DMS53 (cell line): ENCODE results near the gene SARDH.

Source experiments
- DNase-seq: peaks from one replicate; lab custom pipeline; 2025; lab: John Stamatoyannopoulos, UW

Gene SARDH

DNA sequence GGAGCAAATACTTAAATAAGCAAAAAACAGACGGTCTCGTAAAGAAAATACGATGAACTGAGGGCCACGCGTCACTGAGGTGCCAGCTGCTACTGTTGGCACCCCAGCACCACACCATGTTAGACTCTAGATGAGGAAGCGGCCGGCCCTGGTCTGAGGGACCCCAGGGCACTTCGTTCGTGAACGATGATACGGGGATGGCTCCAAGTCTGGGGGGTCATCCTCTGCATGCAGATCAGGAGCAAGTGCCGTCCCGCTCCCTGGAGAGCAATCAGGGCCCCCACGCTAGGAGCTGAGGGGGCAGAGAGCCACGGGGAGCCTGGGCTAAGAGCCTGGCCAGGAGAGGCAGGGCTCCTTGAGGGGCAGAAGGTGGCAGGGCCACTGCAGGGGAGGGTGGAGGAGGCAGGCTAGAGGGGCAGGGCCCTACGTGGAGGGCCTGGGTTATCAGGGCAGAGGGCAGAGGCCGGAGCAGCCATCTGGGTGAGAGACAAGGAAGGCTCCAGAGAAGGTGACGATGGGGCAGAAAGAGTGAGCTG is 24.1 kb downstream of the SARDH start:
- DNase-seq, result no peak

DNA sequence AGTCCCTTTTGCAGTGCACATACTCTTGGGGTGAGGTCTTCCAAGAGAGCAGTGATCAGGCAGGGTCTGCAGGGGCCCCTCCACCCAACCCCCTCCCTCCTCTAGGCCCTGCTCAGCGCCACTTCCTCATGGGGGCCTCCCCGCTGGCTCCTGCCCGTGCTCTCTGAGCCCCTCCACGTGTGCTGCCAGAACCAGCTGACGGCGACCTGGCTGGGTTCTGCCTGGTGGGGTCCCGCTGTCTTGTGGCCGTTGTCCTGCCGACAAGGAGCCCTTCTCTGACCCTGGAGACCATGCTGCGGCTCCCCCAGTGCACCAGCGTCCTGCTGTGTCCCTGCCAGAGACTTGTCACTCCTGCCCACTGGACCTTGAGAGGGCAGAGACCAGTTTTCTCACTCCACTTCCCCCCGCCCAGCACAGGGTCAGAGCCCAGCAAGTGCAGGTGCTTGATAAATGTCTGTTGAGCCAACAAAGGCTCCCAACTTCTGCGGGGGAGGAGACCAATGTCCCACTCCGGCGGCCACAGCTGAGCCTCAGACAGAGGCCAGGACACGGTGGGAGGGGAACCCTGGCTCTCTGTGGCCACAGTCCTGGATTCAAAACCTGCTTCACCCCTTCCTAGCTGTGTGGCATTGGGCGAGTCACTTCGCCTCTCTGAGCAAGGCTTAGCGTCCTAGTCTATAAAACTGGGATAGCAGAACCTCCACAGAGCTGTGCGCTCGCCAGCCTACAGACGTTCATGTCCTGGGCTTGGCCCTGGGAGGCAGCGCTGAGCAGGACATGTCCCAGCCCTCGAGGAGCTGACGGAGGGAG is 24.8 kb downstream of the SARDH start:
- DNase-seq, result no peak

DNA sequence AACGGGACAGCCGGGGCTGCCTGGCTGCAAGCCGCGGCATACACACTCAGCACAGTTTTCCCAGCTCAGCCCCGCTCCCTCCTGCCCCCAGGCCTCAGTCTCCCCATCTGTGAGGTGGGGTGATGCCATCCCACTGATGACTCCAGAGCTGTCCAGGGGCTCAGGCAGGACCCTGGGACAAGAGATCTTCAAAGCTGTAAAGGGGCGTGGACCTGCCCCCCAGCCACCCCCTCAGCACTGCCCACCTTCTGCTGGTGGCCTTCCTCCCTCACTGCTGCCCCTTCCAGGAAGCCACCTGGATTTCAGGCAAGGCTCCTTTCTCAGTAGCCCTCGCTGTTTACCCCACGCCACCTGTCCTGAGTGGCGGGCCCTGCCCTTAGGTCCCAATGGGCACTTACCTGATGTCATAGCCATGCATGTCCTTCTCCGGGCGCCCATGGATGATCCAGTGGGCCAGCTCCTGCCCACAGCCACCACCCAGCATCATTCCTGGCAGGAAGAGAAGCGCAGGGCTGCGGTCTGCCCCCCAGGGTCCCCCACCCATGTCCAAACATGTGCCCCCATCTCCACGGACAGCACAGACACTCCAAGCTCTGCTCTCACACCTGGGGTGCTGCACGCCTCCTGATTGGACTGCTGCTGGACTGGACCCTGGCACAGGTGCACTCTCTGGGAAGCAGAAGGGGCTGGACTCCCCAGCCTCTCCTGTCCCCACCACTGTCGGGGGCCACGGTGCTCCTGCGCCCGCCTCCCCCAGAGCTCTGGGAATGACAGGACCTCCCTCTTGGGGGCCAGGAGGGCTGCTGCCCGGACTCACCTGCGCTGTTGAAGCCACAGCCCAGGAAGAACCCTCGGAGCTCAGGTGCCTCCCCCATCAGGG is 25.7 kb downstream of the SARDH start:
- DNase-seq, result no peak

DNA sequence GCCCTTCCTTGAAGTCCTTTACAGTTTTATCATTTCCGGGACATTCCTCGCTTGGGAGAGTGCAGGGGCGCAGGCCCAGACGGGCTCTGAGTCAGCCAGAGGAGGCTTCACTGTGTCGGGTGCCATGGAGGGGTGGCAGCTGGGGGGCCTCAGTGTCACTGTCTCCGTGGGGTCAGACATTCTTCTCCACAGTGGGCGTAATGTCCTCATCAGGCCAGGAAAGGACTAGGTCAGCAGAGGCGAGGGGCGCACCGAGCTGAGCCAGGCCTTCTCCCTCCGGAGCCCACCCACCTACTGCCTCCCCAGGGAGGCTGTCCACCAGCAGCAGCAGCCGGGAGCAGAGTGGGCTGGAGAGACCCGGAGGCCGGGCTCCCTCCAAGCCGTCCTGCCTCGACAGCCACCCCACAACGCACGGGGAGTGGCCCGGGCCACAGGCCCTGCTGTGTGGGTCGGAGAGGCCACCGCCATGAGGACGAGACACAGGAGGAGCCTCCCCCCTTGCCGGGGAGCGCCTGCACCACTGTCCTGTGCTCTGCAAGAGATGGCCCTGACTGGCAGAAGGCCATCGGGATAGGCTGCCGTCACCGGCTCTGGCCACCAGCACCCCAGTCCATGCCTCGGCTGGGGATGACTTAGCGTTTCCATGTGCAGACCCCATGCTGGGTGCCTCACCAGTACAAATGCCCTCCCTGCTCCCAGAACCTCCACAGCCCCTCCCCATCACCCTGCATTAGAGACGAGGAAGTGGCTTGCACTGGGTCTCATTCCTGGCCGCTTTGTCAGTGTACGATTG is 26.5 kb downstream of the SARDH start:
- no peak for DNase-seq

DNA sequence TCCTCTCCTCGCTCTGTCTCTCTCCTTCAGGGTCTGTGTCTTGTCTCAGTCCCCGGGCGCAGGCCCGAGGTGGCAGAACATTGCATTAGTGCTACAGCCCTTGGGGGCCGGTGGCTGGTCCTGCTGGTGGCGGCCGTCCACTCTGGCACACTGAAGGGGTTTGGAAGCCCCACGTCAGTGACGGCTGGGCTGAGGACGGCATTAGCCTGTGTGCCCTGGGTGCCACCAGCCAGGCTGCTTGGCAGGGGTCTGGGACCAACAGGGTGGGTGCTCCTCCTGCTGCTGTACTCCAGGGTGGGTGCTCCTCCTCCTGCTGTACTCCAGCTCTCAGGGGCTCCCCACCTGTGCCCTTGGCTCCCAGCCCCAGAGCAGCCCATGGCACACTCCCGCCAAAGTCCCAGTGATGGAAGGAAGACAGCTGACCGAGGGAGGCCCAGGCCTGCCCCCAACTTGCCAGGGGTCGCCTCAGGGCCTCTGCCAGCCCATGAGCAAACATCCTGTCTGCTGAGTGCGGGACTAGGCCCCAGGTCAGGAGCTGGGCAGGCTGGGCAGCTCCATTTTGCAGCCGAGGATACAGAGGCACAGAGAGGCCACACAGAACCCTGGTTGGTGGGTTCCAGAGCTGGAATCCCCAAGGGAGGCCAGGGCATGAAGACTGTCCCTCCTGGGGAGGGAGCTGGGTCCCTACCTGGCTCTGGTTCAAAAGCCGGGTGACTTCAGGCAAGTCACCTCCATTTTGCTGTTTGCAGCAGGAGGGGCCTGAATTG is 27.3 kb downstream of the SARDH start:
- DNase-seq, result no peak

DNA sequence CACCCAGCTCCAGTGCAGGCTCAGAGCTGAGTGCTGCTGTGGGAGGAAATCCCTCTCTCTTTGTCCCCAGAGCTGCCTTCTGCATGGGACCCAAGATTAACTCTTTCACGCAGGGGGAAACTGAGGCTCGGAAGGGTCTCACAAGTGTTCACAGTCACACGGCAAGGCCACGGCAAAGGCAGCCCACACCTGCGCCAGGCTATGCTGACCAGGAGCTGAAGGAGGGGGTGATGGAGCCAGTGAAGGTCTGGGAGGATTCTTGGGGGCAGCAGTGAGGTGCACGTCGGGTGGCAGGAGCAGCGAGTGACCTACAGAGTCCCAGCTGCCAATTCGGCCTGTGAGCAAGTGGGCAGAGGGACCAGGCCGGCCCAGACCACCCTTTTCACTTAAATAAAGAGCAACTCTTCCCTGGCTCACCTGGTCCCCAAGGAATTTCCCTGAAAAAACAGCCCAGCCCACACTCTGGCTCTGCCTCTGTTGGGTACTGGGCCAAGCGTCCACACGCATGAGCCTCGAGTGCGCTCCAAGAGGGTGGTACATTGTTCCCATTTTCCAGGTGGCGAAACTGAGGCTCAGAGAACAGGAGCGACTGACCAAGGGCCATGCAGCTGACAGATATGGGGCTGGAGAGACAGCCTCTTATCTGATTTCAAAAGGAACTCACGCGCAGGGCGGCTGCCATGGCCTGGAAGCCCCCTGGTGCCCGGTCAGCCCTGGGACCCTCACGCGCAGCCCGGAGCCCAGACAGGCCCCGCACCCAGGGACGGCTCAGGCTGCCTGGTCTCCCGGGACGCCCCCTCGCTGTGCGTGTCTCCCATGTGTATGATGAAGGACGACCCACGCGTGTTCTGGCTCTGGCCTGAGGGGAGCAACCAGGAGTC is 28.2 kb downstream of the SARDH start:
- DNase-seq, result no peak

DNA sequence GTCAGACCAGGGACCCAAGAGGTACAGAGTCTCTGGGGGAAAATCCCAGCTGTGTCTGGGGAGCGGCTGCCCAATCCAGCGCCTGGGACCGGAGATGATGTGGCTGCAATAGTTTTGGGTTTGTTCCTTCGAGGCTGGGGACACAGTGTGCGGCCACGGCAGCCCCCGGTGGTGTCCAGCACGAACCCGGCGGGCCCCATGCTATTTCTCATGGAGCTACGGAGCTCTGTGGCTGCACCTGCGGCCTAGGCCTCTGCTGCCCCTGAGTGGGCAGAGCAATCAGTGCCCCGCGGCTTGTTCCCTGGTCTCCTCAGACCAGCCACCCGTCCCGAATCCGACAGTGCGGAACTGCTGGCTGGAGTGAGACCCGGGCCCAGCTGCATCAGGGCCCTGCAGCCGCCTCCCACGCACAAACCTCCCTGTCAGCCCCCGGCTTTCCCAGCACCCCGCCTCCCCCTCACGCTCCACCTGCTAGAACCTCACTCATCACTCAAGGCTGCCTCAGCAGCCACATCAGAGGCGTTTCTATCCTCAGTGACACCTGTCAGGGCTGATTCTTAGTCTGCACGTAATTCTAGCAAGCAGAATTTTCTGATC is 29.0 kb downstream of the SARDH start:
- peak; percentile 88 for DNase-seq

DNA sequence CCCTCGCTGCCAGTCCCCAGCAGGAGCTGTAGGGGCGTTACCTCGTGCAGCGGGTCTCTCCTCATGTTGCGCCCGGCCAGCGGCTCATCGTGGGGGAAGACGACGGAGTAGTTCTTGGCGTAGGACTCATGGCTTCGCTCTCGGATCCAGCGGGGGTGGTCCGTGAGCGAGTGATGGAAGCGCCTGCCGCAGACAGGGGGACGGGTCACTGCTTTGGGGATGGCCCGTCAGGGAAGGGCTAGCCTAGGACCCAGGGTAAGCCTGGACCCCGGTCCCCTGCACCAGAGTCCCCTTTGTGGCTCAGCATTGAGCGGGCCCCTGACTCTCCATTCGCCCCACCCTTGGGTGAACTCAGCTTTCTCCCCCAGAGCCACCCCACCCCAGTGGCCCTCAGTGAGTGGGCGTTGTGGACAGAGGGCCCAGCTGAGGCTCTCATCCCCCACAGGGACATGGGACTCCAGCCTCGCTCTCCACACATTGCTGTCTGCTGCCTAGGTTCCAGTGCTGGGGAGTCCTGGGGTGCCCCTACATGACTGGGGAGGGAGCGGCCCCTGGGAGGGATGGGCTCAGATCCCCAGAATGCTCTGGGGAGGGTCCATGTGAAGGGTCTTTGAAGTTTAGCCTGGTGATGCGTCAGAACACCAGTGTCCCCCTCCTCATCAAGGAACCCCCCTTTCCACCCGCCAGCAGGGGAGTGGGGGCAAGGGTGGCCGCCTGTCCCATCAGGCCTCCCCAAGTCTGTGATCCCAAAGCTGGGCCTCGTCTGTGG is 29.7 kb downstream of the SARDH start:
- DNase-seq, result no peak

DNA sequence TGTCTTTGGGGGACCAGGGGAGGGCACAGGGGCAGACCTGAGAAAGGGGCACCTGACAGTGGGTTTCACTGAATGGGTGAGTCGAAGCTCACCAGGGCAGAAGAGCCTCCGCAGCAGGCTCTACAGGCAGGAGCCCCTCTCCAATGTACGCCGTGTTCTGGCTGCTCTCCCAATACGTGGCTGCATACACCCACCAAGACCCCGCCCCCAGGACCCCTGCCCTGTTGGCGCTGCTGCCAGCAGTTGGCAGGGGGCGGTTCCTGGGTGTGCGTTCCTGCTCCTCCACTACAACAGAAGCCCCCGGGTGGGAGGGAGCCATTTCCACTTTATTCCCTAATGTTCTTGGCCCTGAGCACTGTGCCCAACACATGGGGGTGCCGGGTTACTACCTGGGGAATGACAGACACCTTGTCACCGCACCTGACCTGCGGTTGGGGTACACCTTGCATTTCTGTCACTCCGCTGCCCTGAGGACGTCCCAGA is 30.3 kb downstream of the SARDH start:
- no peak for DNase-seq

DNA sequence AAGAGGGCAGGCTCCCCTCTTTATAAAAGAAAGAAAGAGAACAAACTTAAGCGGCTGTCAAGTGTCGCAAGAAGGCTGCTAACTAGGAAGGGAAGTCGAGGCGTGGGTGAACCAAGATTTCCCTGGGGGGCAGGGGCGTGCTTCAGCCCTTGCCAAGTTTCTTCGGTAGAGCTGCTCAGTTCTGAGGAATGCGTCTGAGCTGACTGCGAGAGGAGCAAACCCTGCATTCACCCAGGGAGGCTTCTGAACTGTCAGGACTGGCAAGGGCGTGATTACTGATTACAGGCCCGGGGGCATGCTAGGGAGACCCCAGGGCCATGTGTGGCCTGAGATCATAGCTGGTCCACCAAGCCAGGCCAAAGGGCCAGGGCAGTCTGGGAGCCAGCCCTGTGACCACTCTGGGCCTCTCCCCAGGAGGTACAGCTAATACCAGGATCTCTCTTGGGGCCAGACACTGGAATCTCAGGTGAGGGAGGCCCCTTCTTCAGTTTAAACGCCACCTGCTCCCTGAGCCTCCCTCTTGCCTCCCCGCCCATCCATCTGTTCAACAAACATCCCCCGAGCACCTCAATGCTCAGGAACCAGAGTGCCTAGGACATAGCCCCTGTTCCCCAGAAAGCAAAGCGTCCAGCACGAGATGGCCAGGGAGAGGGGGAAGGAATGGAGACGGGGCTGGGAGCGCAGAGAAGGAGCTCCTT is 30.9 kb downstream of the SARDH start:
- no peak for DNase-seq

DNA sequence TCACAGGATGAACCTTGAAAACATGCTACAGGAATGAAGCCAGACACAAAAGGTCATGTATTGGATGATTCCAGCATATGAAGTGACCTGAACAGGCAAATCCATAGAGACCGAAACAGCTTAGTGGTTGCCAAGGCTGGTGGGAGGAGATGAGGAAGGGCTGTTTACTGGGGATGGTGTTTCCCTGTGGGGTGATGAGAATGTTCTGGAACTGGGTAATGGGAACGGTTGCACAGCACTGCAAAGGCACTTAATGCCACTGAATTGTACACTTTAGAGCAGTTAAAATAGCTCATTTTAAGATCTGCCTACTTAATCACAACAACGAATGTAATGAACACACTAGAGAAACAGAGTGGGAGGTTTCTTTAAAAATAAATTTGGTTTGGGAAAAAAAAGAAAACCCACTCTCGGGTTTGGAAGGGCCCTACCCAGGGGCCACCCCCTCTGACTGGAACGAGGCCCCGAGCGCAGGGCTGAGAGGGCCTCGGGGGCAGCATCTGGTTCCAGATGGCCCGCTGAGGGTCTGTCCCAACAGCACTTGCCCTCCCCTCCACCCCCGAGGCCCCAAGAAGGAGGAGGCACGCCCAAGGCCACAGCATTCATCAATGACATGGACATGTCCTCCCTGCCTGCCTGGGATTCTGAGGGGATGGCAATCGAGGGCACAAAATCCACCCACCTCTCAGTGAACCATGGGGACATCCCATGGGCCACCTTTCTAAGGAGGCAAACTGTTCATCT is 31.7 kb downstream of the SARDH start:
- no peak for DNase-seq

DNA sequence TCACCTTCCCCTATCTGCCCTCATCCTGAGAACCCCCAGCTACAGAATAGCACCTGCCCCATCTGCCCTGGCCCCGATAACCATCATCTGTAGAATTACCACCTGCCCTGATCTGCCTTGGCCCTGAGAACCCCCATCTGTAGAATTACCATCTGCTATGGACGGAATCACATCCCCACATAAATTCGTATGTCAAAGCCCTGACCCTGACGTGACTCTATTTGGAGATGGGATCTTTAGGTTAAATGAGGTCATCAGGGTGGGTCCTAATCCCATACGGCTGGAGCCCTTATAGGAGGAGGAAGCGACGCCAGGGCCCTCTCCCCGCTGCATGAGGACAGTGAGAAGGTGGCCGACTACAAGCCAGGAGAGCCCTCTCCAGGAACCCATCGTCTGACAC is 32.6 kb downstream of the SARDH start:
- DNase-seq, result no peak

DNA sequence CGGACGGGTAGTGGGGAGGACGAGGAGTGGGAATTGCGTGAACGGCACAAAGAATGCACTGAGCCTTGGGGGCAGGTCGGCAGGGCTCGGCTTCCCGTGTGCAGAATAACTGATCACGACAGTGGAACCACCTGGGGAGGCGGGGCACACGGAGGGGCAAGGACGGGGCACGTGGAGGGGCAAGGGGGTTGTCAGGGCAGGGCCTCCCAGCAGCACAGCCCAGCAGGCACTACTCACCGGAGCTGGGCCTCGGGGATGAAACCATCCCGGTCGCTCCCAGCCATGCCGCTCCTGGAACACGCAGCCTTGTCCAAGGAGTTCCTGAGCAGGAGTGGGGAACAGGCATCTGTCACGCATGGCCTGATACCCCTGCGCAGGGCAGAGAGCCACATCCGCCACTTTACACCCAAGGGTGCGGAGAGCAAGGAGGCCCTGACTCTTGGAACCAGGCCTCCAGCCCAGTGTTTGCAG is 33.4 kb downstream of the SARDH start:
- DNase-seq, result no peak

DNA sequence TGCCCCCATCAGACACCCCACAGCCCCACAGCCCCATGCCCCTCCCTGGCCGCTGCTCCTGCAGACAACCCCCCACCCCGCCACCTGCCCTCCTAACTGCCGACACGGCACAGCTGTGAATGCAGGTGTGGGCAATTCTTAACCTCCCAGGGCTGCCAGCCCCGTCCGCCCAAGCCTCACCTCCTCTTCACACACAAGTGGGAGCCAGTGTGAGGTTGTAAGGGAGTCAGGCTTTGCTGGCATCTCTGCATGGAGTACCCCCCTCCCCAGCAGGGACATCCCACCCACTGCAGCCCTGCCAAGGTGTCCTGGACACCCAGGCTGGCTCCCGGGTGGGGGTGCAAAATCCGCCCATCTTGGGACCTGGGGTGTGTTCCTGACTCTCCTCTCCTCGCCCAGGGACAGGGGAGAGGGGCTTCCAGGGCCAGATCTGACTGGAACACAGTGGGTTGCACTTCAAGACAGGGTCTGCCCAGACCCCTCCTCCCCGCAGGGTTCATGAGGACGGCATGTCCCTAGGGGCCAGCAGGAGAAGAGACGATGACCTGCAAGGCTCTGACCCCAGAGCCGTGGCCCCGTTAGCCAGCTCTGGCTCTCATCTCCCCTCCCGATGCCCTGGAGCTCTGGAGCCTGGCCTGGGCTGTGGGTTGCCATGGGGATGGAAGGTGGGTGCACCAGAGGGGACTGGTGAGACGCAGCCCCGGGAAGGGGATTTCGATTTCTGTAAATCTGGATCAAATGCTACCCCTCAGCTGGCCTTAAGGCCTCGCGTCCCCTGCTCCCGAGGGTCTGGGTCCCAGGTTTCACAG is 34.4 kb downstream of the SARDH start:
- peak; percentile 32 for DNase-seq

DNA sequence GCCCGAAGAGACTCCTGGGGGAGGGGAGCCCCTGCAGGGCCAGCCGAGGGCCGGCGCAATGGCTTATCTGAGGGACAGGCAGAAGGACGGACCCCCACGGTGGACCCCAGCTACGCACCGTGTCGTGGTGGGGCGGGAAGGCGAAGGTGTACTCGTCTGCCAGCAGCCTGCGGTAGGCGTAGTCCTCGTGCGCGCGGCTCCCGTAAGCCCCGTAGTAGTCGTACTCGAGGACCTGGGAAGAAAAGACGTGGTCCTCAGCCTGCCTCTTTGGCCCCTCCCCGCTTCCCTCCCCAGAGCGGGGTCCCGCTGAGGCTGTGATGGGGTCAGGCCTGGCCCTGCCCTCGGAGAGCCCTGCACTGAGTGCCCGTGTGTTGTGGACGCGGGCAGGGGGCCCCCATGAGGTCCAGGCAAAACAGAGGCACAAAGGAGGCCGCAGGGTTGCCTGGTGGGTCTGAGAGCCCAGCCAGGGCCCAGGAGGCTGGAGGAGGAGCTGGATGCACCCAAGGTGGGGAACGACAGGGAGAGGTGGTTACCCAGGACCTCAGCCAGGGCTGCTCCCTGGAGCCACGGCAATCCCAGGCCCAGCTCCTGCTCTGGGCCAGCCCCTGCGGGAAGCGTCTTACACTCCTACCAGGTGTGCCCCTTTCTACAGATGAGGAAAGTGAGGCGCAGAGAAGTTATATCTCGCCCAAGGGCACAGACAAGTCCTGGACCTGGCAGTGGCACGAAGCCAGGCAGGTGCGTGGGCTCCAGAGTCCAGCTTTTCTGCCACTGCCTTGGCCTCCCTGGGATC is 35.2 kb downstream of the SARDH start:
- no peak for DNase-seq
